IMR-90 (cell line): ENCODE data around the gene PTPRG. TPM values are rescaled to one million over a fixed set of nuclear protein-coding genes. Genes with fewer than 3 reads are reported as not detected.

Experiments used
- ATAC-seq: fragments of 200-7000 bp; cut with Tn5 transposase; 2 replicates; pipeline ENCODE4 v1.9.1; 2020; ENCODE audit warnings: low read depth, mild to moderate bottlenecking, moderate library complexity
- BruUV-seq: library from RNA; stranded (reverse); fragments of 400-500 nt; replicated peaks from 2 replicates; lab custom pipeline; 2021; lab: Mats Ljungman, UMichigan
- CTCF ChIA-PET: fragments of 300-600 bp; formaldehyde crosslinking; extraction: SDS; loops from one replicate; lab custom pipeline; 2021; ENCODE audit warnings: antibody characterized with exemption; lab: Yijun Ruan, JAX
- POLR2A ChIA-PET: fragments of 300-600 bp; sonication (Branson Sonifier 250); formaldehyde crosslinking; loops from one replicate; lab custom pipeline; 2022; ENCODE audit warnings: antibody characterized with exemption; ENCODE audit not compliant: unreplicated experiment; lab: Charles Lee
- DNase-seq: peaks from one replicate; pipeline ENCODE4 v3.0.0; 2013
- H2AFZ ChIP-seq: replicated peaks from 2 replicates; pipeline ENCODE3; 2013; ENCODE audit warnings: low read length, mild to moderate bottlenecking; ENCODE audit not compliant: poor library complexity
- H2AK5ac ChIP-seq: 2 replicates; pipeline ENCODE4 v1.6.1; 2013; ENCODE audit warnings: low read depth, low read length, inconsistent platforms
- H2AK9ac ChIP-seq: replicated peaks from 2 replicates; pipeline ENCODE3; 2013; ENCODE audit warnings: mild to moderate bottlenecking, low read depth, low read length, moderate library complexity; ENCODE audit not compliant: poor library complexity
- H2BK120ac ChIP-seq: 2 replicates; pipeline ENCODE4 v1.6.1; 2013; ENCODE audit warnings: low read depth, low read length, inconsistent platforms
- H2BK15ac ChIP-seq: 3 replicates; pipeline ENCODE4 v1.6.1; 2013; ENCODE audit warnings: low read depth, low read length, inconsistent platforms
- H2BK20ac ChIP-seq: 2 replicates; pipeline ENCODE4 v1.6.1; 2013; ENCODE audit warnings: low read depth, mild to moderate bottlenecking, inconsistent platforms, low read length, moderate library complexity
- H2BK5ac ChIP-seq: 2 replicates; pipeline ENCODE4 v1.6.1; 2013; ENCODE audit warnings: mild to moderate bottlenecking, low read depth, low read length, inconsistent platforms; ENCODE audit not compliant: poor library complexity, severe bottlenecking
- H3K14ac ChIP-seq: replicated peaks from 2 replicates; pipeline ENCODE4 v1.6.1; 2013; ENCODE audit warnings: low read depth, low read length, inconsistent platforms
- H3K18ac ChIP-seq: 2 replicates; pipeline ENCODE4 v1.6.1; 2013; ENCODE audit warnings: low read depth, low read length, control low read depth
- H3K23ac ChIP-seq: 2 replicates; pipeline ENCODE4 v1.6.1; 2013; ENCODE audit warnings: low read depth, low read length, inconsistent platforms
- H3K27ac ChIP-seq: 2 replicates; pipeline ENCODE4 v1.5.1; 2013; ENCODE audit warnings: mild to moderate bottlenecking, control low read depth, low read length; ENCODE audit not compliant: insufficient read depth
- H3K27me3 ChIP-seq: 2 replicates; pipeline ENCODE4 v1.6.1; 2013; ENCODE audit warnings: low read length; ENCODE audit not compliant: control insufficient read depth, insufficient read depth
- H3K36me3 ChIP-seq: 2 replicates; pipeline ENCODE4 v1.6.1; 2013; ENCODE audit warnings: low read length, mixed read lengths; ENCODE audit not compliant: control insufficient read depth, insufficient read depth
- H3K4ac ChIP-seq: 2 replicates; pipeline ENCODE4 v1.6.1; 2013; ENCODE audit warnings: low read depth, low read length, inconsistent platforms
- H3K4me1 ChIP-seq: 2 replicates; pipeline ENCODE4 v1.6.1; 2013; ENCODE audit warnings: low read length, mixed read lengths; ENCODE audit not compliant: control insufficient read depth, insufficient read depth
- H3K4me2 ChIP-seq: 2 replicates; pipeline ENCODE4 v1.6.1; 2013; ENCODE audit warnings: low read depth, mild to moderate bottlenecking, control low read depth, low read length, moderate library complexity
- H3K4me3 ChIP-seq: 2 replicates; pipeline ENCODE4 v1.5.1; 2013; ENCODE audit warnings: low read depth, mild to moderate bottlenecking, control low read depth, low read length, moderate library complexity; ENCODE audit not compliant: insufficient read depth
- H3K56ac ChIP-seq: 2 replicates; pipeline ENCODE4 v1.6.1; 2013; ENCODE audit warnings: low read length, inconsistent platforms; ENCODE audit not compliant: insufficient read depth; ENCODE audit errors: extremely low read depth
- H3K79me1 ChIP-seq, 2 experiments: 2 replicates each; pipeline ENCODE4 v1.6.1; 2013; ENCODE audit warnings: low read length in 2 of 2, inconsistent platforms in 1 of 2, low read depth in 1 of 2
- H3K9ac ChIP-seq: 2 replicates; pipeline ENCODE4 v1.6.1; 2013; ENCODE audit warnings: low read depth, low read length, control low read depth
- H3K9me1 ChIP-seq: 2 replicates; pipeline ENCODE4 v1.6.1; 2013; ENCODE audit warnings: low read length, inconsistent platforms; ENCODE audit not compliant: insufficient read depth
- H3K9me3 ChIP-seq: 2 replicates; pipeline ENCODE4 v1.6.1; 2013; ENCODE audit warnings: low read length; ENCODE audit not compliant: control insufficient read depth, insufficient read depth
- H4K20me1 ChIP-seq: 2 replicates; pipeline ENCODE4 v1.6.1; 2013; ENCODE audit warnings: low read length, inconsistent platforms; ENCODE audit not compliant: insufficient read depth
- H4K5ac ChIP-seq: 2 replicates; pipeline ENCODE4 v1.6.1; 2013; ENCODE audit warnings: mild to moderate bottlenecking, low read depth, low read length, control low read depth
- H4K8ac ChIP-seq, 2 experiments: 2 replicates each; pipeline ENCODE4 v1.6.1; 2013; ENCODE audit warnings: low read depth in 2 of 2, low read length in 2 of 2, control low read depth in 1 of 2, inconsistent platforms in 1 of 2
- H4K91ac ChIP-seq: 2 replicates; pipeline ENCODE4 v1.6.1; 2013; ENCODE audit warnings: low read depth, low read length, inconsistent platforms; ENCODE audit not compliant: insufficient read depth
- BHLHE40 ChIP-seq: fragments of 150-350 bp; IDR thresholded peaks from 2 replicates; pipeline ENCODE4 v1.6.1; 2016; ENCODE audit warnings: mild to moderate bottlenecking, low read depth, low read length
- CEBPB ChIP-seq: IDR thresholded peaks from 2 replicates; pipeline ENCODE4 v1.6.1; 2012; ENCODE audit warnings: low read depth, low read length, improper control_type of control experiment
- CHD1 ChIP-seq: IDR thresholded peaks from 2 replicates; pipeline ENCODE4 v1.6.1; 2012; ENCODE audit warnings: low read depth, low read length, improper control_type of control experiment
- CTCF ChIP-seq: conservative IDR thresholded peaks from 2 replicates; pipeline ENCODE4 v1.5.1; 2012; ENCODE audit warnings: mild to moderate bottlenecking, low read depth, low read length, improper control_type of control experiment
- ELK1 ChIP-seq: fragments of 150-350 bp; IDR thresholded peaks from 2 replicates; pipeline ENCODE4 v1.6.1; 2016; ENCODE audit warnings: low read depth, mild to moderate bottlenecking, low read length, moderate library complexity, borderline replicate concordance
- FOS ChIP-seq: fragments of 150-350 bp; IDR thresholded peaks from 2 replicates; pipeline ENCODE4 v1.6.1; 2016; ENCODE audit warnings: low read depth, low read length
- MAFK ChIP-seq: IDR thresholded peaks from 2 replicates; pipeline ENCODE4 v1.6.1; 2012; ENCODE audit warnings: low read depth, low read length, improper control_type of control experiment
- MAZ ChIP-seq: IDR thresholded peaks from 2 replicates; pipeline ENCODE4 v1.6.1; 2012; ENCODE audit warnings: low read depth, mild to moderate bottlenecking, low read length, improper control_type of control experiment, moderate library complexity, borderline replicate concordance
- MXI1 ChIP-seq: IDR thresholded peaks from 2 replicates; pipeline ENCODE4 v1.6.1; 2012; ENCODE audit warnings: low read depth, mild to moderate bottlenecking, low read length, moderate library complexity, borderline replicate concordance
- NFE2L2 ChIP-seq: fragments of 150-350 bp; IDR thresholded peaks from 2 replicates; pipeline ENCODE4 v1.6.1; 2016; ENCODE audit warnings: low read depth, mild to moderate bottlenecking, low read length
- POLR2A ChIP-seq: IDR thresholded peaks from 2 replicates; pipeline ENCODE4 v1.6.1; 2012; ENCODE audit warnings: mild to moderate bottlenecking, low read depth, low read length
- RAD21 ChIP-seq: IDR thresholded peaks from 2 replicates; pipeline ENCODE4 v1.6.1; 2012; ENCODE audit warnings: low read length, improper control_type of control experiment
- RCOR1 ChIP-seq: IDR thresholded peaks from 2 replicates; pipeline ENCODE4 v1.6.1; 2012; ENCODE audit warnings: mild to moderate bottlenecking, low read length, improper control_type of control experiment; ENCODE audit not compliant: insufficient replicate concordance
- RFX5 ChIP-seq: IDR thresholded peaks from 2 replicates; pipeline ENCODE4 v1.8.0; 2012; ENCODE audit warnings: low read depth, mild to moderate bottlenecking, low read length, moderate library complexity
- SMC3 ChIP-seq: fragments of 150-350 bp; IDR thresholded peaks from 2 replicates; pipeline ENCODE4 v1.6.1; 2016; ENCODE audit warnings: low read depth, mild to moderate bottlenecking, antibody characterized with exemption, low read length, moderate library complexity
- USF2 ChIP-seq: fragments of 150-350 bp; IDR thresholded peaks from 2 replicates; pipeline ENCODE4 v1.6.1; 2017; ENCODE audit warnings: mild to moderate bottlenecking, antibody characterized with exemption, low read length, low read depth
- WGBS, 2 experiments: methylation state at CpG; one replicate each; pipeline versions ENCODE4 v1.1.5 to v1.1.7; 2013; ENCODE audit warnings: missing lambda C conversion rate in 2 of 2; ENCODE audit not compliant: insufficient read length in 1 of 2; ENCODE audit errors: extremely low coverage in 2 of 2; 5-methylcytosine and 5-hydroxymethylcytosine counted together
- dilution Hi-C: fragments of 300-500 bp; cut with HindIII; formaldehyde crosslinking; loops from one replicate; pipeline ENCODE4 v1.14.3; 2018; ENCODE audit warnings: low sequenced_read_pairs; ENCODE audit not compliant: unreplicated experiment
- in situ Hi-C: fragments of 300-500 bp; cut with MboI; formaldehyde crosslinking; loops from 3 replicates; pipeline ENCODE4 v1.14.3; 2019; ENCODE audit warnings: low sequenced_read_pairs, inconsistent platforms, mixed read lengths
- intact Hi-C: fragments of 100-400 bp; cut with micrococcal nuclease; formaldehyde crosslinking; loops from 2 replicates; pipeline ENCODE4 v1.10.0; 2022
- polyA plus RNA-seq, 3 experiments: library from polyadenylated mRNA; depleted of rRNA; stranded (reverse); fragments of >200 nt; gene quantifications; 2 replicates each; pipeline ENCODE4 v1.2.3, GENCODE V29; 2012; ENCODE audit warnings: low replicate concordance in 1 of 3
- total RNA-seq: library from RNA; depleted of rRNA; stranded (reverse); fragments of >200 nt; gene quantifications from 2 replicates; pipeline ENCODE4 v1.2.3, GENCODE V29; 2012

The PTPRG gene
- total and polyA plus RNA-seq, 2 of the 4 experiments (the other 2 are of a cell fraction), result 7.7 to 31.0 TPM

GRCh38 chr3:61947456-61947855 is 386.1 kb downstream of the PTPRG start:
- ATAC-seq, result no peak
- Histone ChIP-seq H3K36me3 (no peaks in the 10 kb centered on the region), H3K27me3 (no peaks in the 10 kb centered on the region), H3K56ac (no peak overlapping the region), H2BK5ac (no peak overlapping the region), H2AK9ac (no peak overlapping the region), H4K20me1 (no peaks in the 10 kb centered on the region; the same call in 1 of the 2 replicates), H3K79me1 (peaks cover 10% of the 10 kb centered on the region in 2 experiments), H4K8ac (no peak overlapping the region), H4K91ac (no peak overlapping the region), H2BK15ac (no peak overlapping the region), H3K27ac (no peak overlapping the region), H2AK5ac (no peak overlapping the region), H3K9ac (no peak overlapping the region), H3K4me3 (no peak overlapping the region), H3K18ac (no peak overlapping the region), H3K14ac (no peak overlapping the region), H2BK120ac (no peak overlapping the region), H2AFZ (no peak overlapping the region), H3K4ac (no peak overlapping the region), H3K4me1 (no peaks in the 10 kb centered on the region), H3K9me1 (0 out of 2 replicates have a peak, but pooled peaks cover 4% of the 10 kb centered on the region), H3K9me3 (no peaks in the 10 kb centered on the region), H2BK20ac (no peak overlapping the region), H3K23ac (no peak overlapping the region), H3K4me2 (no peak overlapping the region), H4K5ac (no peak overlapping the region)
- WGBS, 2 experiments, result no CpG with 5 or more reads among the region's 4 CpGs
- no peak for DNase-seq
- in situ Hi-C loops (no loop called here), dilution Hi-C loops (no loop called here), intact Hi-C loops (no loop called here)
- ChIA-PET CTCF (no interaction called here), POLR2A (no interaction called here)
- no TSS peak for BruUV-seq
- TF ChIP-seq MXI1 (no peak), MAFK (no peak), RFX5 (no peak), RCOR1 (no peak), FOS (no peak), CTCF (no peak), SMC3 (no peak), CEBPB (no peak), NFE2L2 (no peak), MAZ (no peak), ELK1 (no peak), POLR2A (no peak), USF2 (no peak), CHD1 (no peak), BHLHE40 (no peak), RAD21 (no peak)
